ENCODE data around the gene VPS35L.

VPS35L gene

DNA sequence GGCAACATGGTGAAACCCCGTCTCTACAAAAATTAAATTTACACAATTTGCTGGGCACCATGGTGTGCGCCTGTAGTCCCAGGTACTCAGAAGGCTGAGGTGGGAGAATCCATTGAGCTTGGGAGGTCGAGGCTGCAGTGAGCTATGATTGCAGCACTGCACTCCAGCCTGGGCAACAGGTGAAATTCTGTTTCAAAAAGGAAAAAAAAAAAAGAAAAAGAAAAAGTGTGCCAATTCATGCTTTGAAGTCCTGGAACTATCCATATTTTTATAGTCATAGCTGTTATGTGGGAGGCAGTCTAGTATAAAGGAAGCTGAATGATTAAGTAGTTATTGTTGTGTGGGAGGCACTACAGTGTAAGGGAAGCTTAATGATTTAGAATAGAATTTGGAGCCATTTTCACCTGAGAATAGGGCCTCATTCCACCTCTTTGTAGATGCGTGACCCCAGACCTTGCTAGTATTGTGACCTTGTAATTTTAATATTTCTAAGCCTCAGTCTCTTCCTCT is 194.1 kb downstream of the VPS35L start:
- DNase-seq (ENCODE audit: low read depth): no peak

Data from HS-27A (cell line).